ENCODE measurements around the gene MYO1D.
"Not testable (repeated sequence)": the region's sequence is repeated elsewhere in the genome, so short reads cannot be mapped to it uniquely, and the experiment has no call there.

Gene MYO1D

DNA sequence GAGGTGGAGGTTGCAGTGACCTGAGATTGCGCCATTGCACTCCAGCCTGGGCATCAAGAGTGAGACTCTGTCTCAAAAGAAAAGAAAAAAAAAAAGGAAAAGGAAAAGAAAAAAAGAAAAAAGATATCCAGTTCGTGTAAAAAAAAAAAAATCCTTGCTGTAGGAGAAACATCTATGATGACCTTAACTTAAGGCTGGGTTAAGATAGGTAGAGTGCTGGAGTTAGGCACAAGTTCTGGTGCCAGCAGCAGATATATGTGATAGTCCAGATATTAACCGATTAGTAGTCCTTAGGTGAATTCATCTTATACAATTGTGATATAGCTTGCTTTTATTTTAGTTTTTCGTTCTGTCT, 415.4 kb downstream of the MYO1D start:
- TF ChIP-seq, protein P1, sequence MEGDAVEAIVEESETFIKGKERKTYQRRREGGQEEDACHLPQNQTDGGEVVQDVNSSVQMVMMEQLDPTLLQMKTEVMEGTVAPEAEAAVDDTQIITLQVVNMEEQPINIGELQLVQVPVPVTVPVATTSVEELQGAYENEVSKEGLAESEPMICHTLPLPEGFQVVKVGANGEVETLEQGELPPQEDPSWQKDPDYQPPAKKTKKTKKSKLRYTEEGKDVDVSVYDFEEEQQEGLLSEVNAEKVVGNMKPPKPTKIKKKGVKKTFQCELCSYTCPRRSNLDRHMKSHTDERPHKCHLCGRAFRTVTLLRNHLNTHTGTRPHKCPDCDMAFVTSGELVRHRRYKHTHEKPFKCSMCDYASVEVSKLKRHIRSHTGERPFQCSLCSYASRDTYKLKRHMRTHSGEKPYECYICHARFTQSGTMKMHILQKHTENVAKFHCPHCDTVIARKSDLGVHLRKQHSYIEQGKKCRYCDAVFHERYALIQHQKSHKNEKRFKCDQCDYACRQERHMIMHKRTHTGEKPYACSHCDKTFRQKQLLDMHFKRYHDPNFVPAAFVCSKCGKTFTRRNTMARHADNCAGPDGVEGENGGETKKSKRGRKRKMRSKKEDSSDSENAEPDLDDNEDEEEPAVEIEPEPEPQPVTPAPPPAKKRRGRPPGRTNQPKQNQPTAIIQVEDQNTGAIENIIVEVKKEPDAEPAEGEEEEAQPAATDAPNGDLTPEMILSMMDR (IDR thresholded peaks at IDR 0.05; ENCODE audit: low read depth, low read length, missing control alignments), result no peak
- H3K4me3 ChIP-seq (ENCODE audit: low read depth, low read length), result no peak overlapping the region
- DNase-seq (ENCODE audit: low read depth), result no peak

DNA sequence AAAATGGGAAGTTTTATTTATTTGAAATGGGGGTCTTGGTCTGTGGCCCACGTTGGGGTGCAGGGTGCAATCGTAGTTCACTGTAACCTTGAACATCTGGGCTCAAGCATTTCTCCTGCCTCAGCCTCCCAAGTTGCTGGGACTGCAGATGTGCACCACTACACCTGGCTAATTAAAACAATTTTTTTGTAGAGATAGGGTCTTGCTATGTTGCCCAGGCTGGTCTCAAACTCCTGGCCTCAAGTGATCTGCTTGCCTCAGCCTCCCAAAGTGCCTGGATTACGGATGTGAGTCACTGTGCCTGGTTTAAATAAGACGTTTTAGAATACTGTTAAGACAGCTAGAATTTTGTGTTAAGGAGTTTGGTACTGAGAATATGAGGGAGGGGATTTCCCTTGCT, 416.9 kb downstream of the MYO1D start:
- no peak for DNase-seq (ENCODE audit: low read depth)
- H3K4me3 ChIP-seq (ENCODE audit: low read depth, low read length), result no peak overlapping the region
- TF ChIP-seq, protein P1 (IDR thresholded peaks at IDR 0.05; ENCODE audit: low read depth, low read length, missing control alignments), result no peak

DNA sequence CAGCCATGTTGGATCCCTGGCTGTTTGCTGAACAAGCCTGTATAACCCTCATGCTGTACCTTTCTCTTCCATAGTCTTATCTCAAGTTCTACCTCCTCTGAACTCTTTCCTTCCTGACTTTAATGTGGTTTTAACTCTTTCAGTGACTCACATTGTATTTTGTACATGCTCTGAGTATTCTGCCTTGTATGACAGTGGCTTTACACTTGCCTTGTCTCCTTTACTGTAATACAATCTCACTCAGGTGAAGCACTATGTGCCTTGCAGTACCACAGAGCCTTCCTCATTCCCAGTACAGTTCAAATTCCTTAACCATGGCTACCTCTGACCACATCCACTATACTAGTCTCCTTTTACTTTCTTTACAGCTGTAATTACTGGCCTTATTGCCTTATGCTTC, 418.6 kb downstream of the MYO1D start:
- H3K4me3 ChIP-seq (ENCODE audit: low read depth, low read length), result no peak overlapping the region
- DNase-seq (ENCODE audit: low read depth), result no peak
- TF ChIP-seq, protein P1 (IDR thresholded peaks at IDR 0.05; ENCODE audit: low read depth, low read length, missing control alignments), result no peak

DNA sequence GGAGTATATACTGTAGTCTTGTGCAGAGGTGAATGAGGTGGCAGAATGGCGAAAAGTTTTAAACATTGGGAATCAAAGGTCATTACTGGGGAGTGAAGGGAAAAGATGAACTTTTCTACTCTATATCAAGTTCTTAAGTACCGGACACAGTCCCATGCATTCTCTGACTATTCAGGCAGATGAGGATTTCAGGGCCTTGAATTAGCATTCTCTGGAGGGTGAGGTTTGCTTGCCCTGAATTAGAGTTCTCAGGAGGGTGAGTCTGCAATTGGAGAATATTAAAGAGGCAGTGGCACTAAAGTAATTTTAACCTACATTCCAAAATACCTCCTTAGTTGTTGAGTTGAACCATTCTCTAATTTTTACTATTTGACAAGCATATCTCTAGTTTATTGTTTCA, 423.6 kb downstream of the MYO1D start:
- no peak for DNase-seq (ENCODE audit: low read depth)
- TF ChIP-seq, protein P1 (IDR thresholded peaks at IDR 0.05; ENCODE audit: low read depth, low read length, missing control alignments), result no peak
- no peak overlapping the region for H3K4me3 ChIP-seq (ENCODE audit: low read depth, low read length)

DNA sequence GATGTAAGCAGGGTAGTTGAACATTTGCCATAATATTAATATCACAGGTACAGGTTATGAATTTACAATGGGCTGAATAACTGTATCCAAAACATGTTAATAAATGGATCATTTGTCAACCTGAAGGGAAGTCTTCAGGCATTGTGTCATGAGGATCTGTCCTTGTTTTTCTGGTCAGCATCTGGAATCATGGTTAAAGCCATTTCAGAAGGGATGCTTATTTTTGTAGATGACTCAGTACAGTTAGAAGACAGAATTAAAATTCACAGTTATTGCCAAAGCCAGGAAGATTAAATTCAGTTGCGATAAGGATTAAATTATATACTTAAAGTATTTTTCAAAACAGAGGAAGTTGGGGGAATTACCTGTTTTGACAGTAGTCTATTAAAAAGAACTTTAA, 424.6 kb downstream of the MYO1D start:
- TF ChIP-seq, protein P1 (IDR thresholded peaks at IDR 0.05; ENCODE audit: low read depth, low read length, missing control alignments), result no peak
- DNase-seq (ENCODE audit: low read depth), result no peak

DNA sequence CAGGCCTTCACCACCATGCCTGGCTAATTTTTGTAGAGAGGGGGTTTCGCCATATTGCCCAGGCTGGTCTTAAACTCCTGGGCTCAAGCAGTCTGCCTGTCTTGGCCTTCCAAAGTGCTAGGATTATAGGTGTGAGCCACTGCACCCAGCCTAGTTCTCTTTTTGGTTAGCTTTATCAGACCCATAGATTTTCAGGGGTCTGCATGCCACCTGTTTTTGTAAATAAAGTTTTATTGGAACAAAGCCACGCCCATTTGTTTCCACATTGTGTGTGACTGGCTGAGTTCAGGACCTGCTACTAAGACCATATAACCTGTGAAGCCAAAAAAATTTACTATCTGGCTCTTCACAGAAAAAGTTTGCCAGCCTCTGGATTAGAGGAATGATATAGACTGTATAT, 425.0 kb downstream of the MYO1D start:
- TF ChIP-seq, protein P1 (IDR thresholded peaks at IDR 0.05; ENCODE audit: low read depth, low read length, missing control alignments), result no peak
- no peak for DNase-seq (ENCODE audit: low read depth)
- H3K4me3 ChIP-seq (ENCODE audit: low read depth, low read length), result no peak overlapping the region

More for the DNA sequence above, 424.6 kb downstream of the MYO1D start:
- H3K4me3 ChIP-seq (ENCODE audit: low read depth, low read length), result no peak overlapping the region

DNA sequence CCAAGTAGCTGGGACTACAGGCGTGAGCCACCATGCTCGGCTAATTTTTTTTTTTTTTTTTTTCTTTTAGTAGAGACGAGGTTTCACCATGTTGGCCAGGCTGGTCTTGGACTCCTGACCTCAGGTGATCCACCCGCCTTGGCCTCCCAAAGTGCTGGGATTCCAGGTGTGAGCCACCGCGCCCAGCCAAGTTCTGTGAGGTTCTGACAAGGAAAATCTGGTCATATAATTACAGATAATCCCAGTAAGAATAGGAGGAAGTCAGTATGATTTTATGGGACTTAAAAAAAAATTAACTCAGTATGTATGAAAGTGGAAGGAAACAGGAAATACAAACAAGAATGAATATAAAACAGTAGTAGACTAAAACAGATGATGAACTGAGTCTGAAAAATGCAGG, 426.5 kb downstream of the MYO1D start:
- DNase-seq (ENCODE audit: low read depth); H3K4me3 ChIP-seq (ENCODE audit: low read depth, low read length): not testable (repeated sequence)

DNA sequence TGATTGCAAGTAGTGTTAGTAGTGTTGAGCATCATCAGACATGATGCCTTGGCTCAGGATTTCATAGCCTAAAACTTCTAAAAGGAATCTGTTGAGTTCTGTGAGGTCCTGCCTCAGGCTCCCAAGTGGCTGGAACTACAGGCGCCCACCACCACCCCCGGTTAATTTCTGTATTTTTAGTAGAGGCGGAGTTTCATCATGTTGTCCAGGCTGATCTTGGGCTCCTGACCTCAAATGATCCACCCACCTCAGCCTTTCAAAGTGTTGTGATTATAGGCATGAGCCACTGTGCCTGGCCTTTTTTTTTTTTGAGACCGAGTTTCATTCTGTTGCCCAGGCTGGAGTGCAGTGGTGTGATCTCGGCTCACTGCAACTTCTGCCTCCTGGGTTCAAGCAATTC, 427.0 kb downstream of the MYO1D start:
- no peak for DNase-seq (ENCODE audit: low read depth)
- no peak overlapping the region for H3K4me3 ChIP-seq (ENCODE audit: low read depth, low read length)
- TF ChIP-seq, protein P1 (IDR thresholded peaks at IDR 0.05; ENCODE audit: low read depth, low read length, missing control alignments), result no peak

Measured in GM12864 (cell line).